Measurements from ENCODE around the gene LSP1. TPM values are rescaled to one million over a fixed set of nuclear protein-coding genes. Genes with fewer than 3 reads are reported as not detected.

The LSP1 gene
- total and polyA plus RNA-seq, 2 of the 8 experiments (the other 6 are each of a cell fraction or from before 2014, with no cell fraction given): 0.03 TPM; not detected in 1

DNA sequence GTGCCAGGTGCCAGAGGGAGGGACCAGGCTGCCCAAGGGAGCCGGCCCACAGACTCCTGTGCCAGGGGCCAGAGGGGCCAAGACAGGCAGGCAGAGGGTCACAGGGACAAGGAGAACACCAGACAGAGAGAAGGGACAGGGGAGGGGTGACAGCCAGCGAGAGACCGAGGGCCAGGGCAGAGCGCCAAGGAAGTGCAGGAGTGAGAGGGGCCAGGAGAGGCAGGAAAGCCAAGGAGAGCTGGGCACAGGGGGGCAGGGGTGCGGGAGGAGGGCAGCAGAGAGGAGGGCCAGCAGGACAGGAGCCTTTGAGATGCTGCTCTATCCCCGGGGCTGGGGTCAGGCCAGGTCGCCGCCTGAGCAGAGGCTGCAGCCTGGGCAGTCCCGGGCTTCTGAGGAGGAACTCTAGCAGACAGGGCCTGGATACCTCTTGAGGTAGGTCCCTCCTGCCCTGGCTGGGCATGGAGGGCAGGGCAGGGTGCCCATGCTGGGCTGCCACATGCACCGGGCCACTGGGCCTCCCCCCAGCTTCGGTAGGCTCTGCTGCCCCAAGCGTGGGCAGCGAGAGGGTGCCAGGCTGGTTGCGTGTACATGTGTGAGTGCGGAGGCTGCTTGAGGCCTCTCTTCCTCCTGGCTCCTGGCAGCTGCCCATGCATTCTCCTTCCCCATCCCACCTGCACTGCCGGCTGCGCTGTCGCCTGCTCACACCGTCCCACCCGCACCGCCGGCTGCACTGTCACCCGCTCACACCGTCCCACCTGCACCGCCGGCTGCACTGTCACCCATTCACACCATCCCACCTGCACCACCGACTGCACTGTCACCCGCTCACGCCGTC lies 12.2 kb downstream of the LSP1 start:
- Histone ChIP-seq H2BK5ac (ENCODE audit: low read depth, low read length) (no peak overlapping the region), H2BK12ac (ENCODE audit: low read depth, low read length) (peak overlapping the region; percentile 27; the same call in 1 of the 2 replicates), H4K91ac (replicated peaks; ENCODE audit: insufficient read length, low read length) (no peak overlapping the region), H3K18ac (ENCODE audit: extremely low read depth, low read length) (no peak overlapping the region; the same call in 1 of the 2 replicates), H3K36me3 (ENCODE audit: control insufficient read depth in 2 of 4, insufficient read depth in 4 of 4, low read length in 3 of 4) (no peaks in the 10 kb centered on the region), H2AK5ac (ENCODE audit: low read depth, low read length) (no peak overlapping the region), H4K5ac (ENCODE audit: insufficient read length, low read depth, low read length) (no peak overlapping the region), H4K8ac (ENCODE audit: extremely low read depth, insufficient read depth, low read length) (peak overlapping the region; percentile 71; the same call in 1 of the 2 replicates), H3K23me2 (ENCODE audit: low read depth, low read length) (peaks cover 11% of the 10 kb centered on the region; the same call in 1 of the 2 replicates), H4K20me1 (replicated peaks in 1 of 2; ENCODE audit: control insufficient read depth in 1 of 2, insufficient read depth in 2 of 2, low read length in 2 of 2) (peaks cover 0 to 2% of the 10 kb centered on the region in 2 experiments), H3K56ac (replicated peaks; ENCODE audit: insufficient read length, low read depth, low read length) (no peak overlapping the region), H2BK20ac (ENCODE audit: low read length) (no peak overlapping the region), H3K9ac (replicated peaks in 1 of 4; ENCODE audit: extremely low read depth in 1 of 4, low read depth in 3 of 4, low read length in 3 of 4) (no peak overlapping the region; a peak in 1 of 7 replicates), H3K79me2 (ENCODE audit: control insufficient read depth in 1 of 2, insufficient read depth in 2 of 2, low read length in 2 of 2) (no peaks in the 10 kb centered on the region), H3K4me2 (ENCODE audit: insufficient read depth in 1 of 2, low read depth in 2 of 2, low read length in 2 of 2) (no peak overlapping the region), H3K4ac (replicated peaks; ENCODE audit: insufficient read length, low read depth, low read length) (no peak overlapping the region), H3K79me1 (ENCODE audit: low read depth, low read length) (no peaks in the 10 kb centered on the region), H3K27ac (ENCODE audit: low read depth, low read length) (no peak overlapping the region), H3K4me1 (replicated peaks in 1 of 4; ENCODE audit: control insufficient read depth in 3 of 4, insufficient read depth in 4 of 4, low read length in 3 of 4) (peaks cover 0 to 13% (median 5%) of the 10 kb centered on the region in 4 experiments; a peak in 5 of 7 replicates), H2BK15ac (ENCODE audit: low read length) (no peak overlapping the region), H2BK120ac (replicated peaks; ENCODE audit: low read depth, low read length) (no peak overlapping the region), H3K14ac (ENCODE audit: insufficient read length) (no peak overlapping the region), H3K23ac (ENCODE audit: insufficient read length) (no peak overlapping the region), H2AFZ (ENCODE audit: low read length) (no peak overlapping the region), H3K9me3 (ENCODE audit: insufficient read depth in 2 of 2, low read depth in 1 of 2, low read length in 1 of 2) (no peaks in the 10 kb centered on the region), H3K27me3 (replicated peaks in 1 of 4; ENCODE audit: control insufficient read depth in 3 of 4, extremely low read depth in 1 of 4, insufficient read depth in 3 of 4, low read length in 3 of 4) (no peaks in the 10 kb centered on the region), H3K4me3 (ENCODE audit: extremely low read depth in 1 of 4, insufficient read depth in 2 of 4, low read depth in 3 of 4, low read length in 4 of 4) (no peak overlapping the region)
- WGBS, 2 experiments (ENCODE audit: extremely low coverage in 1 of 2, insufficient coverage in 1 of 2, insufficient read length in 1 of 2, insufficient replicate concordance in 2 of 2, low coverage in 1 of 2, low lambda C conversion rate in 2 of 2, missing lambda C conversion rate in 1 of 2): 92% methylated on average over 30 of the region's 30 CpGs; no CpG with 5 or more reads in 1 of the 2 experiments
- no peak for FAIRE-seq
- no peak for DNase-seq (ENCODE audit: low read depth in 1 of 2, low spot score in 2 of 2)
- ChIA-PET CTCF (ENCODE audit: partially characterized antibody) (interaction anchor here (0.9 to 4.1 kb wide), 5 partner anchors 11 to 285 kb away, joined by 3 to 23 read pairs (median 7); no protein-coding TSS in a partner anchor), POLR2A (ENCODE audit: partially characterized antibody) (no interaction called here)
- no peak for TF ChIP-seq SP4 (IDR thresholded peaks at IDR 0.05; ENCODE audit: low read length)
- TF ChIP-seq KDM1A (IDR thresholded peaks at IDR 0.05; ENCODE audit: borderline replicate concordance, low read length): no peak
- no peak for TF ChIP-seq PHF8 (conservative IDR thresholded peaks at IDR 0.05; ENCODE audit: low read depth, low read length)
- TF ChIP-seq ZNF274 (IDR thresholded peaks at IDR 0.05; ENCODE audit: borderline replicate concordance, extremely low read depth, low read length): no peak
- no peak for TF ChIP-seq FOSL1 (IDR thresholded peaks at IDR 0.05; ENCODE audit: insufficient read depth, low read depth, low read length)
- TF ChIP-seq CEBPB (IDR thresholded peaks at IDR 0.05; ENCODE audit: low read depth, low read length): no peak
- TF ChIP-seq CHD2 (IDR thresholded peaks at IDR 0.05; ENCODE audit: low read length): no peak
- no peak for TF ChIP-seq CREB1 (IDR thresholded peaks at IDR 0.05)
- TF ChIP-seq, protein P1, sequence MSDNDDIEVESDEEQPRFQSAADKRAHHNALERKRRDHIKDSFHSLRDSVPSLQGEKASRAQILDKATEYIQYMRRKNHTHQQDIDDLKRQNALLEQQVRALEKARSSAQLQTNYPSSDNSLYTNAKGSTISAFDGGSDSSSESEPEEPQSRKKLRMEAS (IDR thresholded peaks at IDR 0.05): no peak
- no peak for TF ChIP-seq HDAC6 (IDR thresholded peaks at IDR 0.05; ENCODE audit: low read depth, low read length)
- TF ChIP-seq JUN (IDR thresholded peaks at IDR 0.05; ENCODE audit: low read depth, low read length): no peak
- no peak for TF ChIP-seq EP300 (IDR thresholded peaks at IDR 0.05; ENCODE audit: borderline replicate concordance in 1 of 2, low read depth in 2 of 2, low read length in 2 of 2)

All from H1 (cell line).